Bronchial epithelial cell (primary cell): ENCODE measurements around the gene KRT73. TPM values are rescaled to one million over a fixed set of nuclear protein-coding genes. Genes with fewer than 3 reads are reported as not detected.

Source experiments
- DNase-seq: peaks from one replicate; pipeline ENCODE4 v3.0.0-alpha.2; 2010; ENCODE audit warnings: low read depth
- FAIRE-seq: peaks from 2 replicates; lab custom pipeline; 2011; peaks lifted over from hg19 to GRCh38; lab: Jason Lieb, UNC
- H3K27me3 ChIP-seq: 2 replicates; pipeline ENCODE4 v1.5.1; 2011; ENCODE audit warnings: low read length; ENCODE audit not compliant: control insufficient read depth, insufficient read depth
- H3K36me3 ChIP-seq: 2 replicates; pipeline ENCODE4 v1.5.1; 2011; ENCODE audit warnings: low read length; ENCODE audit not compliant: control insufficient read depth, insufficient read depth
- H3K4me3 ChIP-seq: 2 replicates; pipeline ENCODE4 v1.5.1; 2011; ENCODE audit warnings: mild to moderate bottlenecking, low read depth, low read length, control low read depth
- total RNA-seq: library from RNA; depleted of rRNA; stranded (reverse); fragments of >200 nt; gene quantifications from 2 replicates; pipeline ENCODE4 v1.2.1, GENCODE V29; 2014
- TF ChIP-seq, protein P1 (sequence below): IDR thresholded peaks from 2 replicates; pipeline ENCODE4 v1.5.1; 2011; ENCODE audit warnings: mild to moderate bottlenecking, moderate library complexity, low read length, control low read depth, inconsistent platforms; ENCODE audit not compliant: insufficient read depth, severe bottlenecking

Gene KRT73
- total RNA-seq, 1 donor from 2014 or later: not detected

DNA sequence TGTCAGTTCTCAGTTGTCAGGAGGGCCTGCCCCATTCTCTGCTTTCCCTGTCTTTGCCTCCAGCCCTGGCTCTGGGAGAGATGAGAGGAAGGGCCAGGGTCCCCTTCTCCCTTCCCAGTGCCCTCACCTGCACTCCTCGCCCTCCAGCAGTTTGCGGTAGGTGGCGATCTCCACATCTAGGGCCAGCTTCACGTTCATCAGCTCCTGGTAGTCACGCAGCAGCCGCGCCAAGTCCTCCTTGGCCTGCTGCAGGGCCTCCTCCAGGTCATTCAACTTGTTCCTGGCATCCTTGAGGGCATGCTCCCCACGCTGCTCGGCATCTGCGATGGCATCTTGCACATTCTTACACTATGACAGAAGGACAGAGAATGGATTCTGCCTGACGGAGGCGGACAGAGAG, 28.3 kb upstream of the KRT73 start:
- TF ChIP-seq, protein P1, sequence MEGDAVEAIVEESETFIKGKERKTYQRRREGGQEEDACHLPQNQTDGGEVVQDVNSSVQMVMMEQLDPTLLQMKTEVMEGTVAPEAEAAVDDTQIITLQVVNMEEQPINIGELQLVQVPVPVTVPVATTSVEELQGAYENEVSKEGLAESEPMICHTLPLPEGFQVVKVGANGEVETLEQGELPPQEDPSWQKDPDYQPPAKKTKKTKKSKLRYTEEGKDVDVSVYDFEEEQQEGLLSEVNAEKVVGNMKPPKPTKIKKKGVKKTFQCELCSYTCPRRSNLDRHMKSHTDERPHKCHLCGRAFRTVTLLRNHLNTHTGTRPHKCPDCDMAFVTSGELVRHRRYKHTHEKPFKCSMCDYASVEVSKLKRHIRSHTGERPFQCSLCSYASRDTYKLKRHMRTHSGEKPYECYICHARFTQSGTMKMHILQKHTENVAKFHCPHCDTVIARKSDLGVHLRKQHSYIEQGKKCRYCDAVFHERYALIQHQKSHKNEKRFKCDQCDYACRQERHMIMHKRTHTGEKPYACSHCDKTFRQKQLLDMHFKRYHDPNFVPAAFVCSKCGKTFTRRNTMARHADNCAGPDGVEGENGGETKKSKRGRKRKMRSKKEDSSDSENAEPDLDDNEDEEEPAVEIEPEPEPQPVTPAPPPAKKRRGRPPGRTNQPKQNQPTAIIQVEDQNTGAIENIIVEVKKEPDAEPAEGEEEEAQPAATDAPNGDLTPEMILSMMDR: no peak
- H3K27me3 ChIP-seq: peaks cover 3% of the 10 kb centered on the region
- DNase-seq: no peak
- H3K4me3 ChIP-seq: no peak overlapping the region
- no peaks in the 10 kb centered on the region for H3K36me3 ChIP-seq
- FAIRE-seq: no peak

DNA sequence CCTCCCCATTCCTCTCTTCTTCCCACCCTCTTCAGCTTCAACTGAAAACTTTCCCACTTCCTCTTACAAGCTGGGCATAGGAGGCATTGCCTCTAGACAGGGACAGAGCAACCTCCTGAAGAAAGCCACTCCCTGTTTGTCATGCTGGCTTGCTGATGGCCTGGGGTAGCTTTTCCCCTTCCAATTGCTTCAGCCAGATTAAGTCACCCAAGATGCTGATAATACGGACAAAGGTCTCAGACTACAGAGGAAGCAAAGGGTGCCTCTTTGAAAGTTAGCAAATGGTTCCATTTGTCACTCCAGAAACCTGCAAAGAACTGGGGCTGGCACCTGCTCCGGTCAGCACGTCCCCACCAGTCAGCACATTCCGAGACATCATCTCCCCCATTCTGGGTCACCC, 27.6 kb upstream of the KRT73 start:
- Histone ChIP-seq H3K4me3 (no peak overlapping the region), H3K36me3 (no peaks in the 10 kb centered on the region), H3K27me3 (peaks cover 3% of the 10 kb centered on the region)
- peak; percentile 28 for FAIRE-seq
- TF ChIP-seq, protein P1: no peak
- DNase-seq: no peak

DNA sequence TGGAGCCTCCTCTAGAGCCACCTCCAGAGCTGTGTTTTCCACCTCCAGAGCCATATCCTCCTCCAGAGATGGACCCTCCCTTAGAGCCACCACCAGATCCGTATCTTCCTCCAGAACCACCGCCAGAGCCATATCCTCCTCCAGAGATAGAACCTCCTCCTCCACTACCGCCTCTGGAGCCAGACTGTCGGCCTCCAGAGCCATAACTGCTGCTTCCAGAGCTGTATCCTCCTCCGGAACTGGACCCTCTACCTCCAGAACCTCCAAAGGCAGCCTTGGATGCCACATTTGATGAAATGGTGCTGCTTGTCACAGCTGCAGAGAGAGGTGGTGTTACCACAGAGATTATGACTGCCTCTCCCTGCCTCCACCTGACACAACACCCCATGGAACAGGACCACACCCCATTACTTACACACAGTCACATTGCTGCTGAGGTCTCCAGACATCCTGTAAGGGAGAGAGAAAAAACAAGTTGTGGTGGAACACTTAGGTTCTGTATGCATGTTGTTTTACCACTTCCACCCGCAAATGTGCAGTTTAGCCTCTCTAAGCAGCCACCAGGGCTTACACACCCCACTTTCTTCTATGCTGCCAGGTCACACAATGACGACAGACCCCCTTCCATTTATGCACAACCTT, 26.9 kb upstream of the KRT73 start:
- TF ChIP-seq, protein P1: no peak
- peaks cover 3% of the 10 kb centered on the region for H3K27me3 ChIP-seq
- H3K4me3 ChIP-seq: no peak overlapping the region
- no peaks in the 10 kb centered on the region for H3K36me3 ChIP-seq
- peak; percentile 32 for FAIRE-seq
- DNase-seq: peak; percentile 18

DNA sequence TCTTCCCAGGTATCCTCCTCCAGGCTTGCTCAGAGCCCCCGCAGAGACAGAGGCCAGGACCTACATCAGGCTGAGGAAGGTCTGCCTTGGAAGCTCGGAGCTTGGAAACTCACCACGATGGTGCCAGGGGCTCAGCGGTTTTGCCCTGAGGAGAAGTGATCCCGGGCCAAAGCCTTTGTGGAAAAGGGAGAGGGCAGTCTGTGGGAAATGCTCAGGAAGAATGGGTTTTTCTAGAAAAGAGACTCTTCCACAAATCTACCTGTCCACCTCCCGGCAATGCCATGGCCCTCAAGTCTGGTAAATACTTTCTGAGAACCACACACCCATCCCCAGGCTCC, 25.7 kb upstream of the KRT73 start:
- Histone ChIP-seq H3K36me3 (no peaks in the 10 kb centered on the region), H3K4me3 (no peak overlapping the region), H3K27me3 (peaks cover 3% of the 10 kb centered on the region)
- DNase-seq (no peak), FAIRE-seq (no peak)
- TF ChIP-seq, protein P1: no peak

DNA sequence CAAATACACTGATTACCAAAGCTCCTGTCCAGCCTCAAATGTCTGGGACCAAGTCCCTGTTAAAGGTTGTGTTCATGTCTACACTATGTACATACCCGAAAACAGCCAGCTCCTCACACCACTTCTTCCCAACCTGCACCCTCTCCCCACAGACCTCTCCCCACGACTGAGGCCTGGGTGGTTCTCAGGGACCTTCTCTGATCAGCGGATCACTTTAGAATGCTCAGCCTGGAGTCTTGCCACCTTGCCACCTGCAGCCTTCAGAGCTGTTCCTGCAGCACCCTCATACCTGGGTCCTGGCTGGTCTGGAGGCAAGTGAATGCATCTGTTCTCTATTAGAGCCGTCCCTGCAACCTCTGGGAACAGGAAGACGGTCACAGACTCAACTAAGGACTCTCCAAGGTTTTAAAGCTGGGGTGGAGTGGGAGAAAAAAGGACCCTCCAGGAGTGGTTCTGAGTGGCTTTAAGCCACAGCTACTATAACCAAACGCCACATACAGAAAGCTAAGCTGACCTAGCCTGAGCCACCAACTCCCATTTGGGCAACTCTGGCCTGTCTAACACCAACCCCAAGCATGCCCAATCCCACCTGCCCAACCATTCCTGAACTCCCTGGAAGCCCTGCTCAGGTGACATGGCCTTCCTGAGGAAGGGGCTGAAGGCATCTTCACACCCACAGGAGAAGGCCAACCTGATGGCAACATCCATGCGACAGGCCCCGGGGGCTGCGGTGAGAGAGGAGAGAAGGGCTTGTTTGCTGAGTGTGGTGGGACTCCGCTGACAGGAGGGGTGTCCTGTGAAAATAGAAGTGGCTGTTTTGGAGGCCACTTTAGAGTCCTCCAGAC, 25.1 kb upstream of the KRT73 start:
- H3K36me3 ChIP-seq: no peaks in the 10 kb centered on the region
- DNase-seq (no peak), FAIRE-seq (no peak)
- H3K27me3 ChIP-seq: peaks cover 3% of the 10 kb centered on the region
- TF ChIP-seq, protein P1: no peak
- no peak overlapping the region for H3K4me3 ChIP-seq
